Measurements from ENCODE around the gene SUMF1. TPM values are rescaled to one million over a fixed set of nuclear protein-coding genes. Genes with fewer than 3 reads are reported as not detected.

Gene SUMF1
- polyA plus RNA-seq, 3 donors, result 25.7 to 80.4 (median 74.2) TPM

DNA sequence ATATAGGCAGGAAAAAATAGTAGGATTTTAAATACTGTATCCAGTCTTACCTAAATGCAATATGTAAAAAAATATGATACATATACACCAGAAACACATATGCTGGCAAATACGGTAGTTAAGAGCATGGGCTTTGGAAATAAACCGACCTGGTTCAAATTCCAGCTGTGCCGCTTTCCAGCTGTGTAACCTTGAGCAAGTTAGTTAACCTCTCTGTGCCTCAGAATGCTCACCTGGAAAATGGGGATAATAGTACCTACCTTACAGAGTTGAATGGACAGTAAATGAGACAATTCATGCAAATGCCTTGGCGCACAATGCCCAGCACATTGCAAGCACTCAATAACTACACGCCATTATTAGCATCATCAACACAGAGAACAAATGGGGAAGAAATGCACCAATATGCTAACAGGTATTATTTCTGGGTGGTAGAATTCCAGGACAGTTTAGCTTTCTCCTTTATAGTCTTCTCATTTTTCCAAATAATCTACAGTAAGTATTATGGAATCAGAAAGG is 50.6 kb downstream of the SUMF1 start:
- Histone ChIP-seq H4K20me1 (ENCODE audit: insufficient read depth, low read length) (no peaks in the 10 kb centered on the region), H3K27ac (ENCODE audit: low read depth in 1 of 2, low read length in 2 of 2) (no peak overlapping the region), H3K27me3 (ENCODE audit: control insufficient read depth in 2 of 2, insufficient read depth in 2 of 2, low read length in 2 of 2) (no peaks in the 10 kb centered on the region), H2AFZ (ENCODE audit: insufficient read depth, low read depth, low read length, poor library complexity, severe bottlenecking) (no peak overlapping the region), H3K4me2 (replicated peaks; ENCODE audit: extremely low read depth, low read length, poor library complexity, severe bottlenecking) (no peak overlapping the region), H3K4me3 (replicated peaks in 1 of 3; ENCODE audit: low read depth in 2 of 3, low read length in 3 of 3) (no peak overlapping the region), H3K36me3 (replicated peaks in 1 of 2; ENCODE audit: control insufficient read depth in 1 of 2, insufficient read depth in 2 of 2, low read length in 2 of 2) (peaks cover 69 to 84% of the 10 kb centered on the region in 2 donors), H3K4me1 (ENCODE audit: control insufficient read depth in 1 of 2, insufficient read depth in 2 of 2, low read length in 2 of 2) (peaks cover 8 to 10% of the 10 kb centered on the region in 2 donors), H3K9me3 (replicated peaks in 1 of 2; ENCODE audit: control insufficient read depth in 1 of 2, insufficient read depth in 1 of 2, low read length in 2 of 2) (no peaks in the 10 kb centered on the region), H3K79me2 (ENCODE audit: insufficient read depth, low read length) (peaks cover 6% of the 10 kb centered on the region), H3K9ac (ENCODE audit: insufficient read depth, low read length, poor library complexity, severe bottlenecking) (no peak overlapping the region)
- intact Hi-C loops (cut with micrococcal nuclease), result no loop called here
- TF ChIP-seq, protein P1, sequence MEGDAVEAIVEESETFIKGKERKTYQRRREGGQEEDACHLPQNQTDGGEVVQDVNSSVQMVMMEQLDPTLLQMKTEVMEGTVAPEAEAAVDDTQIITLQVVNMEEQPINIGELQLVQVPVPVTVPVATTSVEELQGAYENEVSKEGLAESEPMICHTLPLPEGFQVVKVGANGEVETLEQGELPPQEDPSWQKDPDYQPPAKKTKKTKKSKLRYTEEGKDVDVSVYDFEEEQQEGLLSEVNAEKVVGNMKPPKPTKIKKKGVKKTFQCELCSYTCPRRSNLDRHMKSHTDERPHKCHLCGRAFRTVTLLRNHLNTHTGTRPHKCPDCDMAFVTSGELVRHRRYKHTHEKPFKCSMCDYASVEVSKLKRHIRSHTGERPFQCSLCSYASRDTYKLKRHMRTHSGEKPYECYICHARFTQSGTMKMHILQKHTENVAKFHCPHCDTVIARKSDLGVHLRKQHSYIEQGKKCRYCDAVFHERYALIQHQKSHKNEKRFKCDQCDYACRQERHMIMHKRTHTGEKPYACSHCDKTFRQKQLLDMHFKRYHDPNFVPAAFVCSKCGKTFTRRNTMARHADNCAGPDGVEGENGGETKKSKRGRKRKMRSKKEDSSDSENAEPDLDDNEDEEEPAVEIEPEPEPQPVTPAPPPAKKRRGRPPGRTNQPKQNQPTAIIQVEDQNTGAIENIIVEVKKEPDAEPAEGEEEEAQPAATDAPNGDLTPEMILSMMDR (IDR thresholded peaks at IDR 0.05), result no peak
- DNase-seq, result no peak
- H3K4me1 Mint-ChIP-seq, result peaks cover 6% of the 10 kb centered on the region
- H3K27ac Mint-ChIP-seq, result peak overlapping the region in 1 of 7 donors; percentile 63
- peaks cover 0 to 2% (median 0%) of the 10 kb centered on the region in 3 donors for H3K27me3 Mint-ChIP-seq (ENCODE audit: low read depth in 3 of 3)
- no peaks in the 10 kb centered on the region for H3K9me3 Mint-ChIP-seq
- H3K4me3 Mint-ChIP-seq, result no peak overlapping the region
- peaks cover 64 to 85% of the 10 kb centered on the region in 2 donors for H3K36me3 Mint-ChIP-seq
- 100% methylated on average over 2 of the region's 5 CpGs for WGBS (ENCODE audit: insufficient coverage)

DNA sequence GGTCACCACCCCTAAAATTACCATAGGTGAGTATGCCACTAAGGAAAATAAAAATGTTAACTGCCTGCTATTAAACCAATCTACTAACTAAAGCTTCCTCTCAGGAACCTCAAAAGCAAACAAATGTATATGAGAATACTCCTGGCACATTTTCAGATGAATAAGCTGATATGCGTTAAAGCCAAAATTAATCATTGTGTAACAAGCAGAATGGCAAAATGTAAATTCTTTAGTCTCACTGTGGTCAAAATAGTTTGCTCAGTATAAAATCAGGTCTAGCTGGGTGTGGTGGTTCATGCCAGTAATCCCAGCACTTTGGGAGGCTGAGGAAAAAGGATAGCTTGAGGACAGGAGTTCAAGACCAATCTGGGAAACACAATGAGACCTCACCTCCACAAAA is 53.6 kb downstream of the SUMF1 start:
- Mint-ChIP-seq H3K9me3 (no peaks in the 10 kb centered on the region), H3K4me3 (no peak overlapping the region), H3K27ac (no peak overlapping the region), H3K4me1 (peaks cover 10% of the 10 kb centered on the region), H3K27me3 (ENCODE audit: low read depth in 3 of 3) (no peaks in the 10 kb centered on the region), H3K36me3 (peaks cover 73 to 91% of the 10 kb centered on the region in 2 donors)
- Histone ChIP-seq H3K9ac (ENCODE audit: insufficient read depth, low read length, poor library complexity, severe bottlenecking) (no peak overlapping the region), H3K4me3 (replicated peaks in 1 of 3; ENCODE audit: low read depth in 2 of 3, low read length in 3 of 3) (no peak overlapping the region), H3K4me2 (replicated peaks; ENCODE audit: extremely low read depth, low read length, poor library complexity, severe bottlenecking) (no peak overlapping the region), H3K79me2 (ENCODE audit: insufficient read depth, low read length) (no peaks in the 10 kb centered on the region), H3K4me1 (ENCODE audit: control insufficient read depth in 1 of 2, insufficient read depth in 2 of 2, low read length in 2 of 2) (no peaks in the 10 kb centered on the region), H3K9me3 (replicated peaks in 1 of 2; ENCODE audit: control insufficient read depth in 1 of 2, insufficient read depth in 1 of 2, low read length in 2 of 2) (no peaks in the 10 kb centered on the region), H3K27me3 (ENCODE audit: control insufficient read depth in 2 of 2, insufficient read depth in 2 of 2, low read length in 2 of 2) (no peaks in the 10 kb centered on the region), H3K36me3 (replicated peaks in 1 of 2; ENCODE audit: control insufficient read depth in 1 of 2, insufficient read depth in 2 of 2, low read length in 2 of 2) (peaks cover 75 to 98% of the 10 kb centered on the region in 2 donors), H4K20me1 (ENCODE audit: insufficient read depth, low read length) (no peaks in the 10 kb centered on the region), H3K27ac (ENCODE audit: low read depth in 1 of 2, low read length in 2 of 2) (no peak overlapping the region), H2AFZ (ENCODE audit: insufficient read depth, low read depth, low read length, poor library complexity, severe bottlenecking) (no peak overlapping the region)
- intact Hi-C loops (cut with micrococcal nuclease), result no loop called here
- TF ChIP-seq, protein P1 (IDR thresholded peaks at IDR 0.05), result no peak
- no CpG with 5 or more reads among the region's 1 CpG for WGBS (ENCODE audit: insufficient coverage)
- DNase-seq, result no peak
